GM23338 (cell line): Measurements from ENCODE around the gene RHCG.

ENCODE experiments used
- ETS1 ChIP-seq: IDR thresholded peaks from 2 replicates; pipeline ENCODE4 v1.6.1; 2016; ENCODE audit warnings: antibody characterized with exemption
- POLR2AphosphoS5 ChIP-seq: IDR thresholded peaks from 2 replicates; pipeline ENCODE4 v1.6.1; 2016; ENCODE audit warnings: antibody characterized with exemption, low read depth
- ZNF114 ChIP-seq: fragments of 250-450 bp; sonication (Bioruptor Pico); IDR thresholded peaks from 2 replicates; pipeline ENCODE4 v1.5.0; 2020; ENCODE audit warnings: mild to moderate bottlenecking, moderate library complexity
- TF ChIP-seq, protein P1 (sequence below), 2 experiments: fragments of 200-600 bp in 1 of 2; sonication (generic) in 1 of 2; conservative IDR thresholded peaks; 2 replicates each; pipeline versions ENCODE4 v1.5.1 to v1.6.1; 2016 to 2017; ENCODE audit warnings: antibody characterized with exemption in 2 of 2, low read depth in 2 of 2, mild to moderate bottlenecking in 2 of 2, moderate library complexity in 1 of 2
- TF ChIP-seq, protein P2 (sequence below): IDR thresholded peaks from one replicate; pipeline ENCODE4 v1.6.1; 2018; ENCODE audit warnings: antibody characterized with exemption; ENCODE audit not compliant: unreplicated experiment

DNA sequence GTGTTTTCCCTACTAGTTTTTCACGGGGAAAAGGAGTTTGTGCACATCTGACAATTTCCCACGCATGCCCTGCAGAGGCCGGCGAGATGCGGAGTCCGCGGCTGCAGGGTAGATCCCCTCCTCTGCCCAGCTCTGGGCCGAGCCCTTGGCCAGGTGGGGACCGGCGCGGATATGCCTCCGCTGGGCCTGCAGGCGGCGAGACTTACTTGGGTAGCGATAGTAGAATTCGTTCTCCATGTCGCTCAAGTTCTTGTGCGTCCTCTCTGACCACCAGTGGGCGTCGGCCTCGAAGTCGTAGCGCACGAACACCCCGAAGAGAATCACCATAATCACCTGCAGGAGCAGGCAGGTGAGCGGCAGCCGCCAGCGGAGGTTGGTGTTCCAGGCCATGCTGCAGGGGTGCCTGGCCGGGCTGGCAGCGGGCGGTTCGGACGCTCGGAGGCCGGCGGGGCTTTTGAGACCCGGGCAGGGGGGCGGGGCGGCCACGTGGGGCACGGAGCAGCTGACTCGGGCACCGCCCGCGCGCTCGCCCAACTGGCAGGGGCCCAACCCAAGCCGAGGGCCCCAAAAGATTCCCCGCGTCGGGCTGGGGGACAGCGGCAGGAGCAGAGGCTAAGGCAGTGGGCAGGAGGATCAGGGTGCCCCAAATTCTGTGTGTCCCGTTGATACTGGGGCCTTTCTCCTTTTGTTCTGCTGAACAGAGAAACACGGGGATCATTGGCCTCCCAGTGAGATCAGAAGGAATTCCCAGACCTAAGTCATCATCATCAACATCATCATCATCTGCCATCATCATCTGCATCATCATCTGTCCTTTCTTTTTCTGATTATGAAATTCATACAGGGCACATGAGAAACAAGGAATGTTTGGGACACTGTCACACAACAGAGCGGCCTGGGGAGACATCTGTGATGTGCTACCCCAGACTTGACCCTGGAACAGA lies at the start of gene RHCG:
- TF ChIP-seq ZNF114 (CRISPR knock-in tag), result no peak
- TF ChIP-seq, protein P1, sequence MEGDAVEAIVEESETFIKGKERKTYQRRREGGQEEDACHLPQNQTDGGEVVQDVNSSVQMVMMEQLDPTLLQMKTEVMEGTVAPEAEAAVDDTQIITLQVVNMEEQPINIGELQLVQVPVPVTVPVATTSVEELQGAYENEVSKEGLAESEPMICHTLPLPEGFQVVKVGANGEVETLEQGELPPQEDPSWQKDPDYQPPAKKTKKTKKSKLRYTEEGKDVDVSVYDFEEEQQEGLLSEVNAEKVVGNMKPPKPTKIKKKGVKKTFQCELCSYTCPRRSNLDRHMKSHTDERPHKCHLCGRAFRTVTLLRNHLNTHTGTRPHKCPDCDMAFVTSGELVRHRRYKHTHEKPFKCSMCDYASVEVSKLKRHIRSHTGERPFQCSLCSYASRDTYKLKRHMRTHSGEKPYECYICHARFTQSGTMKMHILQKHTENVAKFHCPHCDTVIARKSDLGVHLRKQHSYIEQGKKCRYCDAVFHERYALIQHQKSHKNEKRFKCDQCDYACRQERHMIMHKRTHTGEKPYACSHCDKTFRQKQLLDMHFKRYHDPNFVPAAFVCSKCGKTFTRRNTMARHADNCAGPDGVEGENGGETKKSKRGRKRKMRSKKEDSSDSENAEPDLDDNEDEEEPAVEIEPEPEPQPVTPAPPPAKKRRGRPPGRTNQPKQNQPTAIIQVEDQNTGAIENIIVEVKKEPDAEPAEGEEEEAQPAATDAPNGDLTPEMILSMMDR (conservative IDR thresholded peaks at IDR 0.05; ENCODE audit: low read depth in 2 of 2), result peak; percentile 64 to 76
- TF ChIP-seq, protein P2, sequence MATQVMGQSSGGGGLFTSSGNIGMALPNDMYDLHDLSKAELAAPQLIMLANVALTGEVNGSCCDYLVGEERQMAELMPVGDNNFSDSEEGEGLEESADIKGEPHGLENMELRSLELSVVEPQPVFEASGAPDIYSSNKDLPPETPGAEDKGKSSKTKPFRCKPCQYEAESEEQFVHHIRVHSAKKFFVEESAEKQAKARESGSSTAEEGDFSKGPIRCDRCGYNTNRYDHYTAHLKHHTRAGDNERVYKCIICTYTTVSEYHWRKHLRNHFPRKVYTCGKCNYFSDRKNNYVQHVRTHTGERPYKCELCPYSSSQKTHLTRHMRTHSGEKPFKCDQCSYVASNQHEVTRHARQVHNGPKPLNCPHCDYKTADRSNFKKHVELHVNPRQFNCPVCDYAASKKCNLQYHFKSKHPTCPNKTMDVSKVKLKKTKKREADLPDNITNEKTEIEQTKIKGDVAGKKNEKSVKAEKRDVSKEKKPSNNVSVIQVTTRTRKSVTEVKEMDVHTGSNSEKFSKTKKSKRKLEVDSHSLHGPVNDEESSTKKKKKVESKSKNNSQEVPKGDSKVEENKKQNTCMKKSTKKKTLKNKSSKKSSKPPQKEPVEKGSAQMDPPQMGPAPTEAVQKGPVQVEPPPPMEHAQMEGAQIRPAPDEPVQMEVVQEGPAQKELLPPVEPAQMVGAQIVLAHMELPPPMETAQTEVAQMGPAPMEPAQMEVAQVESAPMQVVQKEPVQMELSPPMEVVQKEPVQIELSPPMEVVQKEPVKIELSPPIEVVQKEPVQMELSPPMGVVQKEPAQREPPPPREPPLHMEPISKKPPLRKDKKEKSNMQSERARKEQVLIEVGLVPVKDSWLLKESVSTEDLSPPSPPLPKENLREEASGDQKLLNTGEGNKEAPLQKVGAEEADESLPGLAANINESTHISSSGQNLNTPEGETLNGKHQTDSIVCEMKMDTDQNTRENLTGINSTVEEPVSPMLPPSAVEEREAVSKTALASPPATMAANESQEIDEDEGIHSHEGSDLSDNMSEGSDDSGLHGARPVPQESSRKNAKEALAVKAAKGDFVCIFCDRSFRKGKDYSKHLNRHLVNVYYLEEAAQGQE, result no peak
- TF ChIP-seq ETS1, result no peak
- no peak for TF ChIP-seq POLR2AphosphoS5
